ENCODE data around the gene CCDC74B. TPM values are rescaled to one million over a fixed set of nuclear protein-coding genes. Genes with fewer than 3 reads are reported as not detected.
"Not testable (repeated sequence)": the region's sequence is repeated elsewhere in the genome, so short reads cannot be mapped to it uniquely, and the experiment has no call there.

Gene CCDC74B
- total RNA-seq, 1 experiment from 2014 or later, result 2.1 TPM

DNA sequence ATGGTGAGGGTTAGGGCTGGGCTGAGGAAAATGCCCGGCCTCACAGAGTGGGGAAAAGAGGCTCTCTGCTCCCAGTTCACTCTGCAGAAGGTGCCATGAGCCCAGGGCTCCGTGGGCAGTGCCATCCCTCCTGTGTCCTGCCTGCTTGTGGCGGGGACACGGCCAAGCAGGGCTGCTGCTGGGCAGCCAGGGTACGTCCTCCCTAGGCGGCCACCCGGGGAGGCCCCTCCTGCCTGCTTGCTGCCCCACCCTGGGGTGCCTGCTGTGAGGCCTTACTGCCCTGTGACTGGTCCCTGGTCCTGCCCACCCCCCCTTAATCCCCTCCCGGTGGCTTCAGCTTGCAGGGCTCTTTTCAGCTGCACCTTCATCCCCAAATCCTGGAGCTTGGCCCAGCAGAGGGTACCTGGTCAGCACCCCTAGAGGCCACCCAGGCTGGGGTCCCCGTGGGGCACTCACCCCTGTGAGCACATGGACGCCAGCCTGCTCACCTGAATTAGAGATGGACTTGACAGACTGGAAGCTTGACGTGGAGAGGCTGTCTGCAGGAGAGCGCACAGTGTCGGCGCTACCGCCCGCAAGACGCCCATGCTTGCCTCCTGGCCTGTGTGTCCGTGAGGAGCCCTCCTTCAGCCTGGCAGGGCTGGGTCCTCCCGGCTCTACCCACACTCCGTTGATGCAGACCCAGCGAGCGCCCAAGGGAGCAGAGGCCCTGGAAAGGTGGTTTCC is 3.1 kb downstream of the CCDC74B start:
- H3K9me3 Mint-ChIP-seq (ENCODE audit: low read depth, unreplicated experiment); BruUV-seq (replicated peaks); H3K4me3 Mint-ChIP-seq (ENCODE audit: low read depth, unreplicated experiment); intact Hi-C loops (cut with micrococcal nuclease; ENCODE audit: unreplicated experiment); H3K27ac Mint-ChIP-seq (ENCODE audit: unreplicated experiment); DNase-seq; H3K36me3 Mint-ChIP-seq (ENCODE audit: insufficient read depth, unreplicated experiment); H3K4me1 Mint-ChIP-seq (ENCODE audit: low read depth, unreplicated experiment); CTCF ChIA-PET: not testable (repeated sequence)
- peaks cover 11% of the 10 kb centered on the region for H3K27me3 Mint-ChIP-seq (ENCODE audit: unreplicated experiment)

DNA sequence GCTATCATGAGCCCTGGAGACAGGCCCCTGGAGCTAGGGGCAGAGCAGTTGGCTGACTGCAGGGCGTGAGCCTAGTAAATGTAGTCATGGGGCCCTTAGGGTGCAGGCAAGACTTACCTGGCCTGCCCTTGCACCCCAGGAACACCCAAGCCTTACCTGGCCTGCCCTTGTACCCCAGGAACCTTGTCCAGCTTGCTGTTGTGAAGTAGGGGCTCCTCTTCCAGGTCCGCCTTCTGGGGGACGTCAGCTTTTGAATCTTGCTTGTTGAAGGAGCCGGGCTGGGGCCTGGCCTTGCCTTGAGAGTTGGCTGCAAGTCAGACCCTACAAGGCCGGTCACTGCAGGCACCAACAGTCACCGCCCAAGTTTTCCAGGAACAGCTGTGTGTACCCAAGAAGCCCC is 3.9 kb downstream of the CCDC74B start:
- H3K4me3 Mint-ChIP-seq (ENCODE audit: low read depth, unreplicated experiment); H3K27ac Mint-ChIP-seq (ENCODE audit: unreplicated experiment); H3K4me1 Mint-ChIP-seq (ENCODE audit: low read depth, unreplicated experiment); BruUV-seq (replicated peaks); CTCF ChIA-PET; H3K9me3 Mint-ChIP-seq (ENCODE audit: low read depth, unreplicated experiment); DNase-seq; H3K36me3 Mint-ChIP-seq (ENCODE audit: insufficient read depth, unreplicated experiment); intact Hi-C loops (cut with micrococcal nuclease; ENCODE audit: unreplicated experiment): not testable (repeated sequence)
- peaks cover 11% of the 10 kb centered on the region for H3K27me3 Mint-ChIP-seq (ENCODE audit: unreplicated experiment)

DNA sequence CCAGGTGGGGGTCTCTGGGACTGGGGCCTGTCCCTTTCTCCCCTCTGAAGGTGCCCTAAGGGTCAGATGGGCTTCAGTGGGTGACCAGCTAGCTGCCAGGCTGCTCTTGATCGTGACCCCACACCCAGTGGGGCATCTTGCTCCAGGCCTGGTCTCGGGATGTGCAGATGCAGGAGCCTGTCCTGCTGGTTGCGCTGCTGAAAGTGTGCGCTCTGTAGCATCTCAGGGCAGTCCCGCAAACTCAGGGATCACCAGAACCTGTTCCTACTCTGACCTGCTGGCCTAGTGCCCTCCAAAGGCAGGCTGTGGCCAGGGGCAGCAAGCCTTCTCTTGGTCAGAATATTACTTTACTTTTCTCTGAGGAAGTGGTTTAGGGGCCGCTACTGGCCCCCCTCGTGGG is 4.4 kb downstream of the CCDC74B start:
- H3K27me3 Mint-ChIP-seq (ENCODE audit: unreplicated experiment), result peaks cover 11% of the 10 kb centered on the region
- H3K9me3 Mint-ChIP-seq (ENCODE audit: low read depth, unreplicated experiment); DNase-seq; H3K27ac Mint-ChIP-seq (ENCODE audit: unreplicated experiment); H3K4me1 Mint-ChIP-seq (ENCODE audit: low read depth, unreplicated experiment); H3K36me3 Mint-ChIP-seq (ENCODE audit: insufficient read depth, unreplicated experiment); intact Hi-C loops (cut with micrococcal nuclease; ENCODE audit: unreplicated experiment); H3K4me3 Mint-ChIP-seq (ENCODE audit: low read depth, unreplicated experiment); BruUV-seq (replicated peaks); CTCF ChIA-PET: not testable (repeated sequence)

DNA sequence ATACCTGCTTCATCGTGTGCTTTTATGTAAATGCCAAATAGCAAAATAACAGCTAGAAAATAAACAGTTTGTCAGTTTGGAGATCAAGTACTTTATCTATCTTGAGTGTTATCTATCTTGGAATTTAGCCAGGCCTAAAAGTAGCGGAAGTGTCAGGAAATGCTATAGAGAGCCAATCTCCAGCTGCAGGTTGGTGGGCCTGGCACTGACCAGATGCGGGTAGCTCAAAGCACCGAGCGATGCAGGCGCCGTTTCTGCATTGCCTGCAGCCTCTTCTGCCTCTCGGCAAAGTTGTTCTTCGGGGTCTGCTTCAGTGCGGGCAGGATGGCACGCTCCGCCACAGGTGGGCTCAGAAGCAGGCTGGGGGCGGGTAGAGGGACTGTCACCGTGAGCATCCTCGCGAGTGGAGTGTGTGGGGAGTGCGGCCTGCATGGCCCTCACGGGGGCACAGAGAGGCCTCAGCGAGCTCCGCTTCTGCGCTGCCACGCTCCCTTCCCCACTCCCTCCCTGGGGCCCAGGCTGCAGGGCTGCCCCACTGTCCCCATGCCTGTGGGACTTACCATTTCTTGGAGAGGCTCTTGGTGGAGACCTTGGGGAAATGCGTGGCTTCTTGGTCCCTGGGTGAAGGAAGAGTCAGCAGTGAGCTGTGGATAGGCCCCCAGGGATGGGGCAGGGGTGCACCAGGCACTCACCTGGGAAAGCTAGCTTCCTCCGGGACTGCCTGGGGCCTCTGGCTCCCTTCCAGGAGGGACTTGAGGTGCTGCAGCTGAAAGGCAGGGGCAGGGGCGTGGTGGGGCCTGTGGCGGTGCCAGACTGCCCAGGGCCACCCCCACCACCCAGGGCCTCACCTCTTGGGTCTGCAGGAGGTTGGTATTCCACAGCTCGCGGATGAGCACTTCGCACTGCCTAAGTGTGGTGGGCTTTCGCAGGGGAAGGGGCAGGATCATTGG is 5.3 kb downstream of the CCDC74B start:
- BruUV-seq (replicated peaks); H3K4me3 Mint-ChIP-seq (ENCODE audit: low read depth, unreplicated experiment); CTCF ChIA-PET: not testable (repeated sequence)

DNA sequence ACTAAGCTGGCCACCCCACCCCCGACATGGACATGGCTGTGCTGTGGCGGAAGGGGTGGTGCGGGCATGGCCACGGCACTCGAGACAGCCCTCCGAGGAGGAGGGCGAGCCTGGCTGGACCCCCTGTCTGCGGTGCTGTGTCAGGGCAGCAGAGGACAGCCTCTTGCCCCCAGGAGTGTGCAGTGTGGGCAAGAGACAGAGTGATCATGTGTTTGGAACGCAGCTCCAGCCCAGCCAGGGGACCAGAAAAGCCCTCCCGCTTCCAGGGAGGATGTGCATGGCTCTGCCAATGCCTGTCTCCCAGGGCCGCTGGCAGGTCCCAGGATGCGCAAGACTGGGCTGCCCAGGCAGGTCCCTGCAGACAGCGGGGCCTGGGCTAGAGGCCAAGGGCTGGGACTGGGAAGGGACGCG is 6.1 kb downstream of the CCDC74B start:
- intact Hi-C loops (cut with micrococcal nuclease; ENCODE audit: unreplicated experiment); BruUV-seq (replicated peaks); H3K4me3 Mint-ChIP-seq (ENCODE audit: low read depth, unreplicated experiment); DNase-seq; H3K27ac Mint-ChIP-seq (ENCODE audit: unreplicated experiment); H3K36me3 Mint-ChIP-seq (ENCODE audit: insufficient read depth, unreplicated experiment); H3K4me1 Mint-ChIP-seq (ENCODE audit: low read depth, unreplicated experiment); H3K9me3 Mint-ChIP-seq (ENCODE audit: low read depth, unreplicated experiment); CTCF ChIA-PET: not testable (repeated sequence)
- peaks cover 10% of the 10 kb centered on the region for H3K27me3 Mint-ChIP-seq (ENCODE audit: unreplicated experiment)

More for the DNA sequence above, 5.3 kb downstream of the CCDC74B start:
- H3K27ac Mint-ChIP-seq (ENCODE audit: unreplicated experiment); H3K4me1 Mint-ChIP-seq (ENCODE audit: low read depth, unreplicated experiment); DNase-seq; H3K36me3 Mint-ChIP-seq (ENCODE audit: insufficient read depth, unreplicated experiment); H3K9me3 Mint-ChIP-seq (ENCODE audit: low read depth, unreplicated experiment); intact Hi-C loops (cut with micrococcal nuclease; ENCODE audit: unreplicated experiment): not testable (repeated sequence)
- H3K27me3 Mint-ChIP-seq (ENCODE audit: unreplicated experiment), result peaks cover 11% of the 10 kb centered on the region

DNA sequence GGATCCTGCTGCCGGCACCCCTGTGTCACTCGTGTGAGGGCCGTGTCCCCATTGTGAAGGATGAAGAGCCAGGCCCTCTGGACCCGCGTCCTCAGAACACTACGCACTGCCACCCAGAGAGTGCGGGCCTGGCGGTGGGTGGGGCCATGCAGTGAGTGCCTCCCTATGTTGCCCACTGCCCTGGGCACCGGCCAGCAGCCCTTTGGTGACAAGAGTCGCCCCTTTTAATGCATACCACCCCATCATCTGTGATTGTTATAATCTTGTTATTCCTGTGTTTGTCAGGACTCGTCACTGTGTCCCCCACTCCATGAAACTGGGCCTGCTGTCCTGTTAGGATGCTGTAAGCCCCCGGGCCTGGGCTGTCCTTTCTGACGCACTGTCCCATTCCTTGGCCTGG is 6.6 kb downstream of the CCDC74B start:
- H3K27me3 Mint-ChIP-seq (ENCODE audit: unreplicated experiment); H3K4me1 Mint-ChIP-seq (ENCODE audit: low read depth, unreplicated experiment); BruUV-seq (replicated peaks); H3K27ac Mint-ChIP-seq (ENCODE audit: unreplicated experiment); H3K36me3 Mint-ChIP-seq (ENCODE audit: insufficient read depth, unreplicated experiment); CTCF ChIA-PET; H3K4me3 Mint-ChIP-seq (ENCODE audit: low read depth, unreplicated experiment); intact Hi-C loops (cut with micrococcal nuclease; ENCODE audit: unreplicated experiment); H3K9me3 Mint-ChIP-seq (ENCODE audit: low read depth, unreplicated experiment); DNase-seq: not testable (repeated sequence)

DNA sequence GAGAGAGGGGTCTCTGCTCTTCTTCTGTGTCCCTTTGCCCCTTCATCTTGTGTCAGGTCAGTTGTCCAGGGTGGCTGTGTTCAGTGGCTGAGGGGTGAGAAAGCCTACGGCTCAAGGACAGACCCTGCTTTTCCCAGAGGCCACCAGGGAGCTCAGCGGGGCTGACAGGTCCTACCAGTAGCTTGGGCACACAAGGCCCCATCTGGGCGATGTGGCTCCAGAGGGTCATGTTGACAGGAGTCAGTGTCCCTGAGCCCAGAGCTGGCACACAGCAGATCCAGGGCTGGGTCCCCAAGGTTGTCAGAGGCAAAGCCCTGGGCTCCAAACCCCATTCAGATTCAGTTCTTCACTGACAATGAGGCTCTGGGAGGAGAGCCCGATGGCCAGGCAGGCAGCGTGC is 7.8 kb downstream of the CCDC74B start:
- CTCF ChIA-PET; H3K36me3 Mint-ChIP-seq (ENCODE audit: insufficient read depth, unreplicated experiment); H3K4me3 Mint-ChIP-seq (ENCODE audit: low read depth, unreplicated experiment); DNase-seq; BruUV-seq (replicated peaks); H3K9me3 Mint-ChIP-seq (ENCODE audit: low read depth, unreplicated experiment); intact Hi-C loops (cut with micrococcal nuclease; ENCODE audit: unreplicated experiment); H3K27ac Mint-ChIP-seq (ENCODE audit: unreplicated experiment); H3K4me1 Mint-ChIP-seq (ENCODE audit: low read depth, unreplicated experiment): not testable (repeated sequence)
- peaks cover 11% of the 10 kb centered on the region for H3K27me3 Mint-ChIP-seq (ENCODE audit: unreplicated experiment)

DNA sequence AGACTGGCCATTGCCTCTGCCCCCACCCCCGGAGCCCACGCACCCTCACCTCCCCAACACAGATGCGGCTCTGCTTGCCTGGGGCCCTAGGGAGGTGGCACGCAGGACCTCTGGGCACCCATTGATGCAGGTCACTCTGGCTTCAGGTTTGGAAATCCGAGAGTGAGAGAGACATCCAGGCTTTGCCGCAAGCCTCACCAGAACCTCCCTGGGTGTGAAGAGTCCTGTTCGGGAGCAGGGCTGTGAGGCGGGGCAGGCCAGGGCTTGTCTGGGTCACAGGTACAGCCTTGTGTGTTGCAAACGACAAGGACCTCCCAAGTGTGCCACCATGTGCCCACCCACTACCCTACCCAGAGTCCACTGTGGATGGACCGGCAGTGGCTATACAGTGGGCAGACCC is 8.4 kb downstream of the CCDC74B start:
- intact Hi-C loops (cut with micrococcal nuclease; ENCODE audit: unreplicated experiment); BruUV-seq (replicated peaks); DNase-seq; H3K9me3 Mint-ChIP-seq (ENCODE audit: low read depth, unreplicated experiment); CTCF ChIA-PET; H3K27ac Mint-ChIP-seq (ENCODE audit: unreplicated experiment); H3K36me3 Mint-ChIP-seq (ENCODE audit: insufficient read depth, unreplicated experiment); H3K4me3 Mint-ChIP-seq (ENCODE audit: low read depth, unreplicated experiment); H3K4me1 Mint-ChIP-seq (ENCODE audit: low read depth, unreplicated experiment): not testable (repeated sequence)
- H3K27me3 Mint-ChIP-seq (ENCODE audit: unreplicated experiment), result peaks cover 16% of the 10 kb centered on the region
